HUES6 (cell line): Measurements from ENCODE around the gene WRAP73.

Source experiments
- H3K27ac ChIP-seq: 2 replicates; pipeline ENCODE4 v1.7.0; 2013; ENCODE audit warnings: low read depth, mild to moderate bottlenecking, low read length, inconsistent platforms
- H3K27me3 ChIP-seq: 2 replicates; pipeline ENCODE4 v1.6.1; 2013; ENCODE audit warnings: low read length; ENCODE audit not compliant: control insufficient read depth, insufficient read depth
- H3K36me3 ChIP-seq: 2 replicates; pipeline ENCODE4 v1.6.1; 2013; ENCODE audit warnings: low read length; ENCODE audit not compliant: control insufficient read depth, insufficient read depth
- H3K4me1 ChIP-seq: 2 replicates; pipeline ENCODE4 v1.6.1; 2013; ENCODE audit warnings: low read length; ENCODE audit not compliant: control insufficient read depth, insufficient read depth
- H3K4me3 ChIP-seq: 2 replicates; pipeline ENCODE4 v1.5.1; 2013; ENCODE audit warnings: low read depth, low read length
- H3K9ac ChIP-seq: one replicate; pipeline ENCODE4 v1.6.1; 2013; ENCODE audit warnings: mild to moderate bottlenecking, low read length
- H3K9me3 ChIP-seq: 2 replicates; pipeline ENCODE4 v1.6.1; 2013; ENCODE audit warnings: low read depth, low read length; ENCODE audit not compliant: control insufficient read depth, insufficient read depth

Gene WRAP73

GRCh38 chr1:3681231-3681897, 31.5 kb upstream of the WRAP73 start:
- Histone ChIP-seq H3K4me3 (no peak overlapping the region), H3K9me3 (no peaks in the 10 kb centered on the region), H3K27me3 (peaks cover 37% of the 10 kb centered on the region), H3K36me3 (no peaks in the 10 kb centered on the region), H3K27ac (no peak overlapping the region), H3K9ac (no peak overlapping the region), H3K4me1 (peaks cover 9% of the 10 kb centered on the region; the same call in 1 of the 2 replicates)

GRCh38 chr1:3680488-3681230, 30.8 kb upstream of the WRAP73 start:
- H3K9me3 ChIP-seq, result no peaks in the 10 kb centered on the region
- peaks cover 9% of the 10 kb centered on the region; the same call in 1 of the 2 replicates for H3K4me1 ChIP-seq
- H3K4me3 ChIP-seq, result no peak overlapping the region
- H3K9ac ChIP-seq, result no peak overlapping the region
- peaks cover 31% of the 10 kb centered on the region for H3K27me3 ChIP-seq
- H3K36me3 ChIP-seq, result no peaks in the 10 kb centered on the region
- no peak overlapping the region for H3K27ac ChIP-seq

GRCh38 chr1:3679799-3680453, 30.0 kb upstream of the WRAP73 start:
- Histone ChIP-seq H3K4me3 (no peak overlapping the region), H3K27ac (no peak overlapping the region), H3K9ac (no peak overlapping the region), H3K4me1 (peaks cover 14% of the 10 kb centered on the region), H3K36me3 (no peaks in the 10 kb centered on the region), H3K9me3 (no peaks in the 10 kb centered on the region), H3K27me3 (peaks cover 24% of the 10 kb centered on the region)

- Histone ChIP-seq H3K9ac (no peak overlapping the region), H3K36me3 (no peaks in the 10 kb centered on the region), H3K9me3 (no peaks in the 10 kb centered on the region), H3K4me1 (peaks cover 18% of the 10 kb centered on the region), H3K27ac (no peak overlapping the region), H3K4me3 (no peak overlapping the region), H3K27me3 (peaks cover 16% of the 10 kb centered on the region)
Measured at GRCh38 chr1:3679098-3679555, 29.2 kb upstream of the WRAP73 start.

- Histone ChIP-seq H3K9me3 (no peaks in the 10 kb centered on the region), H3K4me1 (peaks cover 21% of the 10 kb centered on the region), H3K27me3 (peaks cover 14% of the 10 kb centered on the region; the same call in 1 of the 2 replicates), H3K4me3 (no peak overlapping the region), H3K27ac (no peak overlapping the region), H3K9ac (no peak overlapping the region), H3K36me3 (no peaks in the 10 kb centered on the region)
Measured at GRCh38 chr1:3678361-3679097, 28.6 kb upstream of the WRAP73 start.

- peaks cover 16% of the 10 kb centered on the region; the same call in 1 of the 2 replicates for H3K27me3 ChIP-seq
- no peak overlapping the region for H3K4me3 ChIP-seq
- peaks cover 21% of the 10 kb centered on the region for H3K4me1 ChIP-seq
- no peaks in the 10 kb centered on the region for H3K9me3 ChIP-seq
- no peaks in the 10 kb centered on the region for H3K36me3 ChIP-seq
- H3K9ac ChIP-seq, result no peak overlapping the region
- no peak overlapping the region for H3K27ac ChIP-seq
Measured at GRCh38 chr1:3677484-3677883, 27.6 kb upstream of the WRAP73 start.

- no peak overlapping the region for H3K27ac ChIP-seq
- no peaks in the 10 kb centered on the region for H3K36me3 ChIP-seq
- H3K4me3 ChIP-seq, result no peak overlapping the region
- H3K9me3 ChIP-seq, result no peaks in the 10 kb centered on the region
- H3K9ac ChIP-seq, result no peak overlapping the region
- H3K27me3 ChIP-seq, result peaks cover 22% of the 10 kb centered on the region; the same call in 1 of the 2 replicates
- peaks cover 25% of the 10 kb centered on the region for H3K4me1 ChIP-seq
Measured at GRCh38 chr1:3676581-3677470, 26.9 kb upstream of the WRAP73 start.

- Histone ChIP-seq H3K9me3 (no peaks in the 10 kb centered on the region), H3K27me3 (peaks cover 35% of the 10 kb centered on the region; the same call in 1 of the 2 replicates), H3K4me3 (peak overlapping the region; percentile 30; the same call in 1 of the 2 replicates), H3K9ac (no peak overlapping the region), H3K36me3 (no peaks in the 10 kb centered on the region), H3K27ac (no peak overlapping the region; the same call in 1 of the 2 replicates), H3K4me1 (peaks cover 29% of the 10 kb centered on the region)
Measured at GRCh38 chr1:3675436-3675835, 25.5 kb upstream of the WRAP73 start.

GRCh38 chr1:3674100-3675094, 24.5 kb upstream of the WRAP73 start:
- peaks cover 29% of the 10 kb centered on the region for H3K4me1 ChIP-seq
- no peak overlapping the region for H3K27ac ChIP-seq
- no peaks in the 10 kb centered on the region for H3K9me3 ChIP-seq
- H3K27me3 ChIP-seq, result peaks cover 36% of the 10 kb centered on the region; the same call in 1 of the 2 replicates
- no peak overlapping the region for H3K4me3 ChIP-seq
- no peak overlapping the region for H3K9ac ChIP-seq
- H3K36me3 ChIP-seq, result no peaks in the 10 kb centered on the region
